K562 (cell line): Measurements from ENCODE around the gene IL27RA.
"Not testable (repeated sequence)": the region's sequence is repeated elsewhere in the genome, so short reads cannot be mapped to it uniquely, and the experiment has no call there.

Source experiments
- BHLHE40 ChIP-seq: IDR thresholded peaks from 2 replicates; pipeline ENCODE4 v1.6.1; 2011; ENCODE audit warnings: low read length, improper control_type of control experiment
- EP300 ChIP-seq: IDR thresholded peaks from 2 replicates; pipeline ENCODE4 v1.6.1; 2012; ENCODE audit warnings: low read length, improper control_type of control experiment
- FOS ChIP-seq: IDR thresholded peaks from 3 replicates; pipeline ENCODE4 v1.6.1; 2011; ENCODE audit not compliant: insufficient read length; ENCODE audit errors: extremely low read depth
- HMGXB4 ChIP-seq: sonication (generic); formaldehyde crosslinking; IDR thresholded peaks from 2 replicates; pipeline ENCODE4 v1.8.1; 2023; ENCODE audit warnings: mild to moderate bottlenecking, missing genetic modification reagents
- JUNB ChIP-seq: fragments of 450-650 bp; formaldehyde crosslinking; conservative IDR thresholded peaks from 2 replicates; pipeline ENCODE4 v1.4.0; 2020; ENCODE audit warnings: mild to moderate bottlenecking
- MYC ChIP-seq, 2 experiments: fragments of 250-450 bp in 1 of 2; sonication (Bioruptor Pico) in 1 of 2; IDR thresholded peaks; 2 replicates each; pipeline versions ENCODE4 v1.5.1 to v1.6.1; 2012 to 2021; ENCODE audit warnings: low read depth in 2 of 2, borderline replicate concordance in 1 of 2, improper control_type of control experiment in 1 of 2, low read length in 1 of 2, mild to moderate bottlenecking in 1 of 2, moderate library complexity in 1 of 2
- PHF8 ChIP-seq: fragments of 200-600 bp; sonication (generic); IDR thresholded peaks from 2 replicates; pipeline ENCODE4 v1.6.1; 2012; ENCODE audit warnings: mixed run types, mild to moderate bottlenecking, inconsistent platforms, low read length, moderate library complexity, borderline replicate concordance
- POLR2B ChIP-seq: fragments of 450-650 bp; IDR thresholded peaks from 2 replicates; pipeline ENCODE4 v1.6.1; 2018; ENCODE audit warnings: low read depth; ENCODE audit not compliant: partially characterized antibody
- SPI1 ChIP-seq: IDR thresholded peaks from 2 replicates; pipeline ENCODE4 v1.6.1; 2011; ENCODE audit warnings: low read depth, low read length, control low read depth, borderline replicate concordance
- TAF1 ChIP-seq: IDR thresholded peaks from 2 replicates; pipeline ENCODE4 v1.6.1; 2011; ENCODE audit warnings: mild to moderate bottlenecking, low read length, moderate library complexity; ENCODE audit not compliant: insufficient read depth, control insufficient read depth, severe bottlenecking; ENCODE audit errors: extremely low read depth
- TEAD2 ChIP-seq: fragments of 450-650 bp; IDR thresholded peaks from 2 replicates; pipeline ENCODE4 v1.6.1; 2016; ENCODE audit warnings: missing genetic modification characterization, control low read depth, missing compliant biosample characterization

- TF ChIP-seq FOS; TEAD2 (tag); PHF8; SPI1; JUNB (CRISPR knock-in tag); BHLHE40; POLR2B; EP300; TAF1; HMGXB4 (CRISPR knock-in tag); MYC (IDR thresholded peaks at IDR 0.05; ENCODE audit: low read depth, low read length); MYC (CRISPR knock-in tag; IDR thresholded peaks at IDR 0.05; ENCODE audit: borderline replicate concordance, low read depth): not testable (repeated sequence)
Observed at GRCh38 chr19:14047866-14048265, 16.3 kb downstream of the IL27RA start.
